SK-N-SH (cell line): ENCODE data around the gene BDKRB1. TPM values are rescaled to one million over a fixed set of nuclear protein-coding genes. Genes with fewer than 3 reads are reported as not detected.

Source experiments
- CTCF ChIA-PET: fragments of 300-600, 350-600 bp; formaldehyde crosslinking; extraction: SDS; loops from one replicate; lab custom pipeline; 2021; lab: Yijun Ruan, JAX
- POLR2A ChIA-PET: fragments of 350-600 bp; sonication (Branson Sonifier 250); formaldehyde crosslinking; extraction: SDS; loops from one replicate; lab custom pipeline; 2020; ENCODE audit warnings: antibody characterized with exemption, inconsistent platforms; lab: Yijun Ruan, JAX
- DNase-seq: peaks from one replicate; pipeline ENCODE4 v3.0.0; 2012
- H2AFZ ChIP-seq: fragments of 200-600 bp; sonication (generic); 2 replicates; pipeline ENCODE4 v1.8.1; 2016; ENCODE audit warnings: antibody characterized with exemption, mild to moderate bottlenecking, low read depth
- H3F3A ChIP-seq: fragments of 200-600 bp; sonication (generic); replicated peaks from 2 replicates; pipeline ENCODE3; 2016; ENCODE audit warnings: antibody characterized with exemption, mild to moderate bottlenecking; ENCODE audit not compliant: insufficient read depth
- H3K27ac ChIP-seq, 2 experiments: fragments of 200-500 bp in 1 of 2; fragments of 200-600 bp in 1 of 2; sonication (Bioruptor generic) in 1 of 2; sonication (generic), shearing (Covaris generic) in 1 of 2; 2 replicates each; pipeline versions ENCODE4 v1.5.1 to v1.6.1; 2014 to 2016; ENCODE audit warnings: low read depth in 2 of 2, inconsistent platforms in 1 of 2, low read length in 1 of 2, mild to moderate bottlenecking in 1 of 2, mixed read lengths in 1 of 2
- H3K27me3 ChIP-seq: fragments of 200-600 bp; sonication (generic), shearing (Covaris generic); 2 replicates; pipeline ENCODE4 v1.6.1; 2016; ENCODE audit warnings: mixed run types; ENCODE audit not compliant: insufficient read depth
- H3K36me3 ChIP-seq, 2 experiments: fragments of 200-500 bp in 1 of 2; fragments of 200-600 bp in 1 of 2; sonication (Bioruptor generic) in 1 of 2; sonication (generic) in 1 of 2; replicated peaks in 1 of 2; 2 replicates each; pipeline versions ENCODE3 to v1.5.1; 2014 to 2016; ENCODE audit warnings: low read length in 1 of 2, mild to moderate bottlenecking in 1 of 2; ENCODE audit not compliant: insufficient read depth in 2 of 2, control insufficient read depth in 1 of 2
- H3K4me1 ChIP-seq, 2 experiments: fragments of 200-500 bp in 1 of 2; fragments of 200-600 bp in 1 of 2; sonication (Bioruptor generic) in 1 of 2; sonication (generic), shearing (Covaris generic) in 1 of 2; 2 replicates each; pipeline versions ENCODE4 v1.5.1 to v1.6.1; 2014 to 2016; ENCODE audit warnings: low read depth in 1 of 2, low read length in 1 of 2, mixed run types in 1 of 2; ENCODE audit not compliant: insufficient read depth in 2 of 2, control insufficient read depth in 1 of 2
- H3K4me2 ChIP-seq: fragments of 200-600 bp; sonication (generic), shearing (Covaris generic); 2 replicates; pipeline ENCODE4 v1.6.1; 2017; ENCODE audit warnings: mixed run types
- H3K4me3 ChIP-seq, 2 experiments: fragments of 200-500 bp in 1 of 2; fragments of 200-600 bp in 1 of 2; sonication (Bioruptor generic) in 1 of 2; sonication (generic), shearing (Covaris generic) in 1 of 2; 2 replicates each; pipeline versions ENCODE4 v1.5.1 to v1.8.1; 2014 to 2016; ENCODE audit warnings: low read depth in 2 of 2, inconsistent platforms in 1 of 2, low read length in 1 of 2, mild to moderate bottlenecking in 1 of 2, mixed read lengths in 1 of 2, moderate library complexity in 1 of 2
- H3K79me2 ChIP-seq: fragments of 200-600 bp; sonication (generic); 2 replicates; pipeline ENCODE4 v1.8.1; 2017; ENCODE audit warnings: mild to moderate bottlenecking; ENCODE audit not compliant: insufficient read depth
- H3K9ac ChIP-seq: fragments of 200-600 bp; sonication (generic); 2 replicates; pipeline ENCODE4 v1.6.1; 2017; ENCODE audit warnings: mixed run types
- H3K9me2 ChIP-seq: fragments of 200-600 bp; sonication (generic); 2 replicates; pipeline ENCODE4 v1.6.1; 2017; ENCODE audit warnings: mixed run types
- H3K9me3 ChIP-seq: fragments of 200-600 bp; sonication (generic); 2 replicates; pipeline ENCODE4 v1.6.1; 2017; ENCODE audit warnings: mixed run types, mild to moderate bottlenecking, moderate library complexity
- H4K20me1 ChIP-seq: fragments of 200-600 bp; sonication (generic); 2 replicates; pipeline ENCODE4 v1.6.1; 2017; ENCODE audit warnings: mild to moderate bottlenecking, mixed run types; ENCODE audit not compliant: insufficient read depth
- CHD2 ChIP-seq: fragments of 150-350 bp; IDR thresholded peaks from 2 replicates; pipeline ENCODE4 v1.6.1; 2018; ENCODE audit warnings: low read length; ENCODE audit not compliant: partially characterized antibody
- FOXJ3 ChIP-seq: sonication (generic); formaldehyde crosslinking; IDR thresholded peaks from 2 replicates; pipeline ENCODE4 v1.5.1; 2020; ENCODE audit warnings: mild to moderate bottlenecking, missing genetic modification reagents
- JUND ChIP-seq: IDR thresholded peaks from 2 replicates; pipeline ENCODE4 v1.4.0; 2012
- PBX3 ChIP-seq: IDR thresholded peaks from 2 replicates; pipeline ENCODE4; 2012
- RCOR1 ChIP-seq: fragments of 150-350 bp; IDR thresholded peaks from 2 replicates; pipeline ENCODE4 v1.6.1; 2017; ENCODE audit warnings: antibody characterized with exemption, low read length
- REST ChIP-seq: IDR thresholded peaks from 2 replicates; pipeline ENCODE4 v1.6.1; 2012; ENCODE audit warnings: mild to moderate bottlenecking, low read depth, low read length, moderate library complexity
- RFX5 ChIP-seq: IDR thresholded peaks from 2 replicates; pipeline ENCODE4 v1.6.1; 2012; ENCODE audit warnings: mild to moderate bottlenecking, improper control_type of control experiment, low read length
- SIN3A ChIP-seq: IDR thresholded peaks from 2 replicates; pipeline ENCODE4 v1.6.1; 2012; ENCODE audit warnings: low read depth, mild to moderate bottlenecking, low read length, moderate library complexity, borderline replicate concordance
- TCF12 ChIP-seq: IDR thresholded peaks from 2 replicates; pipeline ENCODE4 v1.4.0; 2012
- WGBS: methylation state at CpG from one replicate; pipeline ENCODE4 v1.1.6; 2017; ENCODE audit warnings: low lambda C conversion rate; 5-methylcytosine and 5-hydroxymethylcytosine counted together
- polyA plus RNA-seq, 3 experiments: library from polyadenylated mRNA; depleted of rRNA; stranded (reverse); fragments of >200 nt; gene quantifications; 2 replicates each; pipeline ENCODE4 v1.2.3, GENCODE V29; 2012

BDKRB1 gene
- polyA plus RNA-seq, 1 of the 3 experiments (the other 2 are of a cell fraction): 14.4 TPM

- Histone ChIP-seq H3K9me2 (no peaks in the 10 kb centered on the region), H3K27me3 (no peaks in the 10 kb centered on the region), H3K27ac (no peak overlapping the region), H3K4me2 (no peak overlapping the region), H3F3A (peaks cover 2% of the 10 kb centered on the region), H3K9ac (no peak overlapping the region), H3K79me2 (no peaks in the 10 kb centered on the region), H3K36me3 (peaks cover 0 to 5% of the 10 kb centered on the region in 2 experiments), H3K9me3 (no peaks in the 10 kb centered on the region), H4K20me1 (no peaks in the 10 kb centered on the region), H3K4me1 (no peaks in the 10 kb centered on the region), H2AFZ (no peak overlapping the region), H3K4me3 (no peak overlapping the region)
- ChIA-PET POLR2A (no interaction called here), CTCF (no interaction called here)
- TF ChIP-seq RCOR1 (no peak), SIN3A (no peak), CHD2 (no peak)
- no peak for DNase-seq
- no CpG with 5 or more reads among the region's 2 CpGs for WGBS
Observed at GRCh38 chr14:96237641-96238040, 18.4 kb upstream of the BDKRB1 start.

- no peak overlapping the region for H3K27ac ChIP-seq
- no peaks in the 10 kb centered on the region for H3K9me2 ChIP-seq
- no peak overlapping the region for H3K4me3 ChIP-seq
- H3K4me2 ChIP-seq: no peak overlapping the region
- WGBS: 72% methylated on average over 6 of the region's 7 CpGs
- H2AFZ ChIP-seq: no peak overlapping the region
- ChIA-PET POLR2A (no interaction called here), CTCF (interaction anchor here (1.0 kb wide), 1 partner anchor 9 kb away, joined by 3 read pairs; no protein-coding TSS in a partner anchor)
- H4K20me1 ChIP-seq: no peaks in the 10 kb centered on the region
- TF ChIP-seq JUND (no peak), RFX5 (no peak), PBX3 (no peak), REST (no peak), FOXJ3 (no peak), CHD2 (no peak), TCF12 (no peak)
- H3K36me3 ChIP-seq: peaks cover 0 to 5% of the 10 kb centered on the region in 2 experiments
- peaks cover 0 to 1% of the 10 kb centered on the region in 2 experiments; a peak in 1 of 4 replicates for H3K4me1 ChIP-seq
- no peak overlapping the region for H3K9ac ChIP-seq
- H3K9me3 ChIP-seq: no peaks in the 10 kb centered on the region
- DNase-seq: no peak
- H3F3A ChIP-seq: peaks cover 7% of the 10 kb centered on the region
- no peaks in the 10 kb centered on the region for H3K79me2 ChIP-seq
- H3K27me3 ChIP-seq: no peaks in the 10 kb centered on the region
Observed at GRCh38 chr14:96238676-96239265, 17.2 kb upstream of the BDKRB1 start.
